H9 (cell line): Measurements from ENCODE around the gene PRSS27. TPM values are rescaled to one million over a fixed set of nuclear protein-coding genes. Genes with fewer than 3 reads are reported as not detected.

ENCODE experiments used
- DNase-seq: peaks from one replicate; pipeline ENCODE4 v3.0.0-alpha.2; 2017
- H2AFZ ChIP-seq: one replicate; pipeline ENCODE4 v1.6.1; 2013; ENCODE audit warnings: mild to moderate bottlenecking, low read length, control low read depth, moderate library complexity
- H2AK5ac ChIP-seq: 2 replicates; pipeline ENCODE4 v1.6.1; 2013; ENCODE audit warnings: low read length, control low read depth, mixed read lengths; ENCODE audit not compliant: insufficient read length
- H2BK120ac ChIP-seq: one replicate; pipeline ENCODE4 v1.6.1; 2013; ENCODE audit warnings: low read depth, mild to moderate bottlenecking, low read length, control low read depth, inconsistent platforms; ENCODE audit not compliant: poor library complexity, severe bottlenecking
- H2BK12ac ChIP-seq: 2 replicates; pipeline ENCODE4 v1.6.1; 2013; ENCODE audit warnings: low read length, control low read depth, mixed read lengths, low read depth; ENCODE audit not compliant: insufficient read length
- H2BK15ac ChIP-seq: 2 replicates; pipeline ENCODE4 v1.6.1; 2013; ENCODE audit warnings: low read depth, low read length, control low read depth
- H2BK20ac ChIP-seq: one replicate; pipeline ENCODE4 v1.6.1; 2013; ENCODE audit warnings: low read depth, mild to moderate bottlenecking, low read length, control low read depth, inconsistent platforms; ENCODE audit not compliant: poor library complexity, severe bottlenecking
- H2BK5ac ChIP-seq: 2 replicates; pipeline ENCODE4 v1.6.1; 2013; ENCODE audit warnings: low read length, control low read depth, mixed read lengths; ENCODE audit not compliant: insufficient read length
- H3K14ac ChIP-seq: 2 replicates; pipeline ENCODE4 v1.6.1; 2013; ENCODE audit warnings: low read length, control low read depth; ENCODE audit not compliant: insufficient read depth
- H3K18ac ChIP-seq: 2 replicates; pipeline ENCODE4 v1.6.1; 2013; ENCODE audit warnings: low read depth, mild to moderate bottlenecking, mixed read lengths, low read length, control low read depth; ENCODE audit not compliant: insufficient read length
- H3K23ac ChIP-seq: 2 replicates; pipeline ENCODE4 v1.6.1; 2013; ENCODE audit warnings: low read length, control low read depth, mixed read lengths, low read depth; ENCODE audit not compliant: insufficient read length
- H3K23me2 ChIP-seq: 2 replicates; pipeline ENCODE4 v1.6.1; 2013; ENCODE audit warnings: low read depth, mild to moderate bottlenecking, mixed read lengths, low read length, control low read depth; ENCODE audit not compliant: insufficient read length, poor library complexity, severe bottlenecking
- H3K27ac ChIP-seq: 2 replicates; pipeline ENCODE4 v1.5.1; 2013; ENCODE audit warnings: low read length, control low read depth, mixed read lengths, low read depth; ENCODE audit not compliant: insufficient read length
- H3K27me3 ChIP-seq: 2 replicates; pipeline ENCODE4 v1.6.1; 2013; ENCODE audit warnings: low read length, control low read depth, inconsistent platforms; ENCODE audit not compliant: insufficient read depth
- H3K4ac ChIP-seq: 2 replicates; pipeline ENCODE4 v1.6.1; 2013; ENCODE audit warnings: low read depth, mild to moderate bottlenecking, control low read depth, inconsistent platforms, low read length, moderate library complexity
- H3K4me1 ChIP-seq: 2 replicates; pipeline ENCODE4 v1.6.1; 2013; ENCODE audit warnings: low read length, control low read depth, inconsistent platforms; ENCODE audit not compliant: insufficient read depth
- H3K4me2 ChIP-seq: 2 replicates; pipeline ENCODE4 v1.6.1; 2013; ENCODE audit warnings: low read length, control low read depth, mixed read lengths; ENCODE audit not compliant: insufficient read length, insufficient read depth
- H3K56ac ChIP-seq: 2 replicates; pipeline ENCODE4 v1.6.1; 2013; ENCODE audit warnings: low read depth, mild to moderate bottlenecking, mixed read lengths, low read length, control low read depth; ENCODE audit not compliant: insufficient read length
- H3K79me1 ChIP-seq: 2 replicates; pipeline ENCODE4 v1.6.1; 2013; ENCODE audit warnings: low read depth, mild to moderate bottlenecking, moderate library complexity, low read length, control low read depth, inconsistent platforms; ENCODE audit not compliant: insufficient read depth, poor library complexity, severe bottlenecking
- H3K79me2 ChIP-seq: 2 replicates; pipeline ENCODE4 v1.6.1; 2013; ENCODE audit warnings: low read length, control low read depth, inconsistent platforms; ENCODE audit not compliant: insufficient read depth
- H3K9ac ChIP-seq: 2 replicates; pipeline ENCODE4 v1.6.1; 2013; ENCODE audit warnings: low read length, control low read depth, mixed read lengths; ENCODE audit not compliant: insufficient read length; ENCODE audit errors: extremely low read depth
- H3K9me3 ChIP-seq: one replicate; pipeline ENCODE4 v1.6.1; 2013; ENCODE audit warnings: low read depth, low read length, inconsistent platforms; ENCODE audit not compliant: control insufficient read depth
- H3T11ph ChIP-seq: one replicate; pipeline ENCODE4 v1.6.1; 2013; ENCODE audit warnings: mild to moderate bottlenecking, low read length, control low read depth, inconsistent platforms
- H4K20me1 ChIP-seq: one replicate; pipeline ENCODE4 v1.6.1; 2013; ENCODE audit not compliant: control insufficient read depth, insufficient read length, insufficient read depth
- H4K5ac ChIP-seq: 2 replicates; pipeline ENCODE4 v1.6.1; 2013; ENCODE audit warnings: low read depth, mild to moderate bottlenecking, mixed read lengths, low read length, control low read depth; ENCODE audit not compliant: insufficient read length
- H4K8ac ChIP-seq: replicated peaks from 2 replicates; pipeline ENCODE4 v1.6.1; 2013; ENCODE audit warnings: low read length, control low read depth, mixed read lengths, low read depth; ENCODE audit not compliant: insufficient read length
- H4K91ac ChIP-seq: 2 replicates; pipeline ENCODE4 v1.6.1; 2013; ENCODE audit warnings: low read depth, mild to moderate bottlenecking, moderate library complexity, mixed read lengths, low read length, control low read depth; ENCODE audit not compliant: insufficient read length
- H3K27ac Mint-ChIP-seq, 3 experiments: 2 replicates in 2 of 3; 3 replicates in 1 of 3; pipeline ENCODE4 v1.8.0; 2020 to 2021; ENCODE audit warnings: mixed read lengths in 3 of 3, mild to moderate bottlenecking in 1 of 3, moderate library complexity in 1 of 3
- H3K27me3 Mint-ChIP-seq: 2 replicates; pipeline ENCODE4 v1.8.0; 2021; ENCODE audit warnings: low read depth, mild to moderate bottlenecking, moderate library complexity, mixed read lengths
- H3K36me3 Mint-ChIP-seq, 3 experiments: 2 replicates in 2 of 3; 3 replicates in 1 of 3; pipeline ENCODE4 v1.8.0; 2020 to 2021; ENCODE audit warnings: low read depth in 3 of 3, mixed read lengths in 3 of 3; ENCODE audit not compliant: insufficient read depth in 1 of 3
- H3K4me1 Mint-ChIP-seq, 2 experiments: 2 replicates each; pipeline ENCODE4 v1.8.0; 2020; ENCODE audit warnings: mixed read lengths in 2 of 2
- H3K4me3 Mint-ChIP-seq, 2 experiments: 2 replicates in 1 of 2; 3 replicates in 1 of 2; pipeline ENCODE4 v1.8.0; 2020 to 2021; ENCODE audit warnings: mild to moderate bottlenecking in 2 of 2, mixed read lengths in 2 of 2, moderate library complexity in 1 of 2
- H3K9me3 Mint-ChIP-seq, 2 experiments: 2 replicates in 1 of 2; 3 replicates in 1 of 2; pipeline ENCODE4 v1.8.0; 2020; ENCODE audit warnings: mild to moderate bottlenecking in 2 of 2, mixed read lengths in 2 of 2, moderate library complexity in 1 of 2
- CTCF ChIP-seq: fragments of 200-600 bp; sonication (generic); conservative IDR thresholded peaks from 3 replicates; pipeline ENCODE4 v1.8.0; 2021; ENCODE audit warnings: antibody characterized with exemption, mild to moderate bottlenecking
- WGBS: extraction: QIAGEN DNeasy Blood & Tissue Kit; methylation state at CpG from one replicate; pipeline ENCODE4 v1.1.7; 2013; ENCODE audit warnings: missing lambda C conversion rate, low lambda C conversion rate, mixed read lengths; ENCODE audit not compliant: insufficient read length; ENCODE audit errors: extremely low coverage; 5-methylcytosine and 5-hydroxymethylcytosine counted together
- total RNA-seq: library from RNA; stranded (reverse); gene quantifications from 2 replicates; pipeline ENCODE4 v1.2.1, GENCODE V29; 2021

The PRSS27 gene
- total RNA-seq, 1 experiment from 2014 or later: 5.0 TPM

- Histone ChIP-seq H3T11ph (no peak overlapping the region), H3K79me1 (no peaks in the 10 kb centered on the region), H3K9me3 (no peaks in the 10 kb centered on the region), H4K8ac (no peak overlapping the region), H2BK12ac (no peak overlapping the region), H3K23ac (no peak overlapping the region), H2BK20ac (no peak overlapping the region), H4K5ac (no peak overlapping the region), H3K18ac (no peak overlapping the region), H2BK15ac (no peak overlapping the region), H2AK5ac (no peak overlapping the region), H3K79me2 (no peaks in the 10 kb centered on the region; the same call in 1 of the 2 replicates), H3K4me2 (no peak overlapping the region), H2BK120ac (no peak overlapping the region), H3K27me3 (no peaks in the 10 kb centered on the region), H2AFZ (no peak overlapping the region), H3K27ac (no peak overlapping the region), H3K14ac (no peak overlapping the region), H2BK5ac (no peak overlapping the region), H3K9ac (no peak overlapping the region), H3K23me2 (no peaks in the 10 kb centered on the region), H3K4ac (no peak overlapping the region), H4K20me1 (no peaks in the 10 kb centered on the region), H3K4me1 (no peaks in the 10 kb centered on the region), H4K91ac (no peak overlapping the region), H3K56ac (no peak overlapping the region)
- Mint-ChIP-seq H3K27me3 (no peaks in the 10 kb centered on the region), H3K9me3 (no peaks in the 10 kb centered on the region), H3K4me3 (no peak overlapping the region), H3K36me3 (peaks cover 7 to 26% (median 22%) of the 10 kb centered on the region in 3 experiments; a peak in 6 of 7 replicates), H3K27ac (no peak overlapping the region), H3K4me1 (peaks cover 0 to 3% of the 10 kb centered on the region in 2 experiments; a peak in 2 of 4 replicates)
- TF ChIP-seq CTCF: no peak
- no CpG with 5 or more reads among the region's 28 CpGs for WGBS
- DNase-seq: no peak
Measured at GRCh38 chr16:2698103-2698870, 21.7 kb downstream of the PRSS27 start.
